Measurements from ENCODE around the gene RHBDL1. TPM values are rescaled to one million over a fixed set of nuclear protein-coding genes. Genes with fewer than 3 reads are reported as not detected.

RHBDL1 gene
- total and polyA plus RNA-seq, 9 of the 15 experiments (the other 6 are each of a cell fraction or from before 2014, with no cell fraction given): 0.03 to 5.6 (median 1.3) TPM; not detected in 1

DNA sequence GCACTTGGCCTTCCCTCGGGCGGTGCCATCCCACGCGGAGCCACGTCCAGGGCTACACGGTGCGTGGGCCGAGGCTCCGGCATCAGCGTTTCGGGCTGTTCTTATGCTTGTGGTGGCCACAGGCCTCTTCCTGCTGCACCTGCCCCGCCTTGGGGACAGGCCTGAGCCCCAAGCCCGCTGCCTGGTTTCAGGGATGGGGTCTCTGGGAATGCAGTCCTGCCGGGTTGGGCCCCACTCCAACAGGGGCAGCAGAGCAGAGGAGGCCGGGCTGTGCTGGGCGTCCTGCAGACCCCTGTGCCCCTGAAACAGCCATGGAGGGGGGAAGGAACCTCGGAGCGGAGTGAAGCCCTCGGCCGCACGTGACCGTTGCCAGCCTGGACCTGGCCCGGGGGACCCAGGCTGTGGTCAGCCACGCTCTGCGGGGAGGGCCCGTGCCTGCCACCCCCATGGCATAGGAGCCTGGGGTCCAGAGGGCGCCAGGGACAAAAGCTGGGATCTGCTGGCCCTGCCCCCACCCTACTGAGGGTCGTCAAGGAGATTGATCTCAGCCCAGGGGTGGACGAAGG is 45.1 kb upstream of the RHBDL1 start (continued):
- TF ChIP-seq, protein P1, sequence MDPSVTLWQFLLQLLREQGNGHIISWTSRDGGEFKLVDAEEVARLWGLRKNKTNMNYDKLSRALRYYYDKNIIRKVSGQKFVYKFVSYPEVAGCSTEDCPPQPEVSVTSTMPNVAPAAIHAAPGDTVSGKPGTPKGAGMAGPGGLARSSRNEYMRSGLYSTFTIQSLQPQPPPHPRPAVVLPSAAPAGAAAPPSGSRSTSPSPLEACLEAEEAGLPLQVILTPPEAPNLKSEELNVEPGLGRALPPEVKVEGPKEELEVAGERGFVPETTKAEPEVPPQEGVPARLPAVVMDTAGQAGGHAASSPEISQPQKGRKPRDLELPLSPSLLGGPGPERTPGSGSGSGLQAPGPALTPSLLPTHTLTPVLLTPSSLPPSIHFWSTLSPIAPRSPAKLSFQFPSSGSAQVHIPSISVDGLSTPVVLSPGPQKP (CRISPR knock-in tag; IDR thresholded peaks at IDR 0.05): no peak
- TF ChIP-seq SMAD3 (CRISPR knock-in tag; conservative IDR thresholded peaks at IDR 0.05) (no peak), ZEB2 (IDR thresholded peaks at IDR 0.05) (no peak), PCBP1 (IDR thresholded peaks at IDR 0.05; ENCODE audit: low read depth, low read length, poor library complexity, severe bottlenecking) (no peak), HMGN3 (IDR thresholded peaks at IDR 0.05; ENCODE audit: borderline replicate concordance, extremely low read depth, insufficient read length, low read depth, low read length) (no peak), YY1 (IDR thresholded peaks at IDR 0.05; ENCODE audit: borderline replicate concordance in 1 of 3, control insufficient read depth in 1 of 3, extremely low read depth in 1 of 3, insufficient read depth in 3 of 3, insufficient read length in 1 of 3, insufficient replicate concordance in 2 of 3, low read depth in 1 of 3, low read length in 2 of 3) (no peak), FOXP1 (CRISPR knock-in tag; IDR thresholded peaks at IDR 0.05) (no peak)
- TF ChIP-seq, protein P2, sequence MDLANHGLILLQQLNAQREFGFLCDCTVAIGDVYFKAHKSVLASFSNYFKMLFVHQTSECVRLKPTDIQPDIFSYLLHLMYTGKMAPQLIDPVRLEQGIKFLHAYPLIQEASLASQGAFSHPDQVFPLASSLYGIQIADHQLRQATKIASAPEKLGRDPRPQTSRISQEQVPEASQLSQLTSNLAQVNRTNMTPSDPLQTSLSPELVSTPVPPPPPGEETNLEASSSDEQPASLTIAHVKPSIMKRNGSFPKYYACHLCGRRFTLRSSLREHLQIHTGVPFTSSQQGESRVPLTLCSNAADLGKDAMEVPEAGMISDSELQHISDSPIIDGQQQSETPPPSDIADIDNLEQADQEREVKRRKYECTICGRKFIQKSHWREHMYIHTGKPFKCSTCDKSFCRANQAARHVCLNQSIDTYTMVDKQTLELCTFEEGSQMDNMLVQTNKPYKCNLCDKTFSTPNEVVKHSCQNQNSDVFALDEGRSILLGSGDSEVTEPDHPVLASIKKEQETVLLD (IDR thresholded peaks at IDR 0.05): 0 out of 2 replicates have a peak, but pooled peaks have one; percentile 6

Data from K562 (cell line).